HepG2 (cell line): ENCODE measurements around the gene PHEX. TPM values are rescaled to one million over a fixed set of nuclear protein-coding genes. Genes with fewer than 3 reads are reported as not detected.

Experiments
- ATAC-seq: fragments of 200-7000 bp; cut with Tn5 transposase; 3 replicates; pipeline ENCODE4 v1.9.1; 2020; ENCODE audit warnings: mild to moderate bottlenecking, moderate library complexity
- BruUV-seq: library from RNA; stranded (reverse); fragments of 400-500 nt; replicated peaks from 2 replicates; lab custom pipeline; 2021; lab: Mats Ljungman, UMichigan
- CTCF ChIA-PET: fragments of 300-600 bp; formaldehyde crosslinking; extraction: SDS; loops from one replicate; lab custom pipeline; 2021; ENCODE audit warnings: low total read pairs, inconsistent platforms, low intra/inter-chr PET ratio; lab: Yijun Ruan, JAX
- POLR2A ChIA-PET: fragments of 350-600 bp; sonication (Branson Sonifier 250); formaldehyde crosslinking; loops from one replicate; lab custom pipeline; 2020; ENCODE audit warnings: antibody characterized with exemption, inconsistent platforms; lab: Yijun Ruan, JAX
- DNase-seq: peaks from one replicate; pipeline ENCODE4 v3.0.0-alpha.2; 2015; ENCODE audit warnings: low spot score
- FAIRE-seq: peaks from 3 replicates; lab custom pipeline; 2011; peaks lifted over from hg19 to GRCh38; lab: Jason Lieb, UNC
- H2AFZ ChIP-seq: one replicate; pipeline ENCODE4 v1.6.1; 2011; ENCODE audit warnings: low read length, inconsistent platforms
- H3K27ac ChIP-seq: fragments of 300-600 bp; 3 replicates; pipeline ENCODE4 v1.8.0; 2011; ENCODE audit warnings: mixed run types, mild to moderate bottlenecking, mixed read lengths, low read length, inconsistent platforms; ENCODE audit not compliant: insufficient read depth; ENCODE audit errors: extremely low read length
- H3K27me3 ChIP-seq, 2 experiments: fragments of 200-600 bp in 1 of 2; 2 replicates in 1 of 2; 3 replicates in 1 of 2; pipeline versions ENCODE4 v1.6.0 to v1.8.0; 2011; ENCODE audit warnings: low read length in 2 of 2, mild to moderate bottlenecking in 2 of 2, moderate library complexity in 2 of 2, inconsistent platforms in 1 of 2; ENCODE audit not compliant: insufficient read depth in 2 of 2, control insufficient read depth in 1 of 2
- H3K36me3 ChIP-seq, 2 experiments: fragments of 200-600 bp in 1 of 2; replicated peaks in 1 of 2; 2 replicates in 1 of 2; 3 replicates in 1 of 2; pipeline versions ENCODE4 v1.5.1 to v1.8.0; 2011; ENCODE audit warnings: low read length in 2 of 2, inconsistent platforms in 1 of 2; ENCODE audit not compliant: insufficient read depth in 2 of 2, control insufficient read depth in 1 of 2
- H3K4me1 ChIP-seq: 2 replicates; pipeline ENCODE4 v1.5.1; 2012; ENCODE audit warnings: low read length, inconsistent platforms; ENCODE audit not compliant: insufficient read depth
- H3K4me2 ChIP-seq: 2 replicates; pipeline ENCODE4 v1.6.0; 2011; ENCODE audit warnings: low read depth, low read length, inconsistent platforms
- H3K4me3 ChIP-seq, 3 experiments: fragments of 200-600 bp in 1 of 3; sonication (generic), shearing (Covaris generic) in 1 of 3; replicated peaks in 1 of 3; 2 replicates each; pipeline ENCODE4 v1.5.1; 2011 to 2016; ENCODE audit warnings: low read length in 3 of 3, inconsistent platforms in 2 of 3, low read depth in 2 of 3, mild to moderate bottlenecking in 2 of 3, control low read depth in 1 of 3, mixed read lengths in 1 of 3; ENCODE audit not compliant: insufficient read depth in 1 of 3
- H3K79me2 ChIP-seq: one replicate; pipeline ENCODE4 v1.6.1; 2011; ENCODE audit warnings: low read length, inconsistent platforms; ENCODE audit not compliant: insufficient read depth
- H3K9ac ChIP-seq: 2 replicates; pipeline ENCODE4 v1.6.0; 2011; ENCODE audit warnings: mild to moderate bottlenecking, low read depth, low read length, inconsistent platforms; ENCODE audit not compliant: insufficient read depth
- H3K9me3 ChIP-seq: 2 replicates; pipeline ENCODE4 v1.5.1; 2012; ENCODE audit warnings: mild to moderate bottlenecking, low read length
- H4K20me1 ChIP-seq: 2 replicates; pipeline ENCODE4 v1.6.0; 2011; ENCODE audit warnings: inconsistent platforms, mild to moderate bottlenecking, low read length, moderate library complexity; ENCODE audit not compliant: insufficient read depth
- GPN1 ChIP-seq: sonication (generic); formaldehyde crosslinking; IDR thresholded peaks from 2 replicates; pipeline ENCODE4 v1.5.1; 2020; ENCODE audit warnings: missing genetic modification reagents, borderline replicate concordance
- HNRNPUL1 ChIP-seq: fragments of 200-400 bp; formaldehyde crosslinking; IDR thresholded peaks from 2 replicates; pipeline ENCODE4 v1.6.1; 2017; ENCODE audit warnings: low read depth, mild to moderate bottlenecking, low read length, moderate library complexity
- KLF6 ChIP-seq: IDR thresholded peaks from 2 replicates; pipeline ENCODE4 v1.8.0; 2016; ENCODE audit warnings: missing biosample characterization, missing genetic modification reagents
- NRL ChIP-seq: sonication (generic); formaldehyde crosslinking; IDR thresholded peaks from 2 replicates; pipeline ENCODE4 v1.5.0; 2020; ENCODE audit warnings: missing genetic modification reagents, mild to moderate bottlenecking, moderate library complexity, borderline replicate concordance
- ZNF354B ChIP-seq: sonication (generic); formaldehyde crosslinking; IDR thresholded peaks from 2 replicates; pipeline ENCODE4 v1.8.0; 2022; ENCODE audit warnings: mild to moderate bottlenecking, missing genetic modification reagents
- ZNF564 ChIP-seq: sonication (generic); formaldehyde crosslinking; IDR thresholded peaks from 2 replicates; pipeline ENCODE4 v1.8.1; 2023; ENCODE audit warnings: mild to moderate bottlenecking, missing genetic modification reagents
- ZNF574 ChIP-seq: sonication (generic); formaldehyde crosslinking; IDR thresholded peaks from 2 replicates; pipeline ENCODE4 v1.4.0; 2020; ENCODE audit warnings: missing genetic modification reagents
- ZNF609 ChIP-seq: sonication (generic); formaldehyde crosslinking; IDR thresholded peaks from 2 replicates; pipeline ENCODE4 v1.4.0; 2020; ENCODE audit warnings: mild to moderate bottlenecking, missing genetic modification reagents, borderline replicate concordance
- ZNF839 ChIP-seq: sonication (generic); formaldehyde crosslinking; IDR thresholded peaks from 2 replicates; pipeline ENCODE4 v1.4.0; 2020; ENCODE audit warnings: missing genetic modification reagents, mild to moderate bottlenecking, borderline replicate concordance
- WGBS: methylation state at CpG from one replicate; pipeline ENCODE4 v1.1.6; 2017; ENCODE audit warnings: low lambda C conversion rate; 5-methylcytosine and 5-hydroxymethylcytosine counted together
- in situ Hi-C: cut with HindIII; loops from 2 replicates; pipeline ENCODE4 v1.10.0; 2017; ENCODE audit warnings: low pct_unique_long_range_greater_than_20kb; ENCODE audit not compliant: extremely low pct_ligation_motif_present
- intact Hi-C: fragments of 100-400 bp; cut with micrococcal nuclease; formaldehyde crosslinking; loops from one replicate; pipeline ENCODE4 v1.10.0; 2022; ENCODE audit not compliant: unreplicated experiment
- polyA plus RNA-seq, 8 experiments: library from polyadenylated mRNA; depleted of rRNA in 3 of 8; stranded (reverse) in 7 of 8; unstranded in 1 of 8; fragments of >200 nt; fragmentation: Illumina TruSeq in 4 of 8; extraction: Trizol in 4 of 8; gene quantifications; 2 replicates each; pipeline versions ENCODE4 v1.2.1 to v1.2.3, GENCODE V29; 2011 to 2016; ENCODE audit warnings: low read depth in 4 of 8, missing spikeins in 1 of 8, mixed read lengths in 1 of 8; ENCODE audit not compliant: insufficient read depth in 1 of 8
- total RNA-seq, 5 experiments: library from RNA; depleted of rRNA; stranded (reverse); fragments of >200 nt; fragmentation: Illumina TruSeq; extraction: Trizol; gene quantifications; 2 replicates each; pipeline ENCODE4 v1.2.3, GENCODE V29; 2016; ENCODE audit warnings: low read depth in 1 of 5
- TF ChIP-seq, protein P1 (sequence below): IDR thresholded peaks from 2 replicates; pipeline ENCODE4 v1.6.1; 2016; ENCODE audit warnings: missing biosample characterization, missing genetic modification reagents, low read depth
- TF ChIP-seq, protein P2 (sequence below): sonication (generic); formaldehyde crosslinking; IDR thresholded peaks from 2 replicates; pipeline ENCODE4 v1.5.0; 2020; ENCODE audit warnings: missing genetic modification reagents
- TF ChIP-seq, protein P3 (sequence below): fragments of 450-650 bp; IDR thresholded peaks from 2 replicates; pipeline ENCODE4 v1.6.1; 2017; ENCODE audit warnings: mild to moderate bottlenecking

The PHEX gene
- total and polyA plus RNA-seq, 2 of the 13 experiments (the other 11 are each of a cell fraction or from before 2014, with no cell fraction given) = 0.01 to 0.27 TPM

DNA sequence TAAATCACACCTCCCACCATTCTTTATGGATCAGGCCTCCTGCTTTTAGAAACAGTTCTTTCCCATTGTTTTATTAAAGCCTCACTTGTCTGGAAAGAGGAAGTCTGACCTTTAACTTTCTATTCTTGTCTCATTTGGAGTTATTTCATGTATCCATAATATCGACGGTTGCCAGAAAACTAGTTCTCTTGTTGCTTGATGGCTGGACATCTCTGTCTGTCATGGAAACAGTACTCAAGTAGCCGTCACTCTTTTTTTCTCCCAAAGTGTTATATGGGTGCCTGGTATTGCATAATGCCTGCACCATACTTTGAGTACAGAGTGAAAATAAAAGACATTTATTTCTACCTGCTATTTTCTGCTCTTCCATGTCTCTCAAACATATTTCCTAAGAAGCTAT, 61.4 kb downstream of the PHEX start:
- intact Hi-C loops = no loop called here
- no peak overlapping the region for H3K4me2 ChIP-seq
- H4K20me1 ChIP-seq = no peaks in the 10 kb centered on the region
- ChIA-PET POLR2A (no interaction called here), CTCF (no interaction called here)
- no peaks in the 10 kb centered on the region for H3K9me3 ChIP-seq
- H3K4me3 ChIP-seq = no peak overlapping the region
- BruUV-seq = no TSS peak
- ATAC-seq = no peak
- no peaks in the 10 kb centered on the region for H3K27me3 ChIP-seq
- WGBS = 82% methylated on average over 3 of the region's 3 CpGs
- no peak overlapping the region for H2AFZ ChIP-seq
- FAIRE-seq = no peak
- H3K27ac ChIP-seq = no peak overlapping the region
- DNase-seq = no peak
- H3K36me3 ChIP-seq = no peaks in the 10 kb centered on the region
- in situ Hi-C loops = no loop called here
- no peaks in the 10 kb centered on the region for H3K79me2 ChIP-seq
- H3K4me1 ChIP-seq = no peaks in the 10 kb centered on the region
- H3K9ac ChIP-seq = no peak overlapping the region
- TF ChIP-seq ZNF564 (CRISPR knock-in tag) = no peak
- TF ChIP-seq NRL = no peak
- TF ChIP-seq, protein P1, sequence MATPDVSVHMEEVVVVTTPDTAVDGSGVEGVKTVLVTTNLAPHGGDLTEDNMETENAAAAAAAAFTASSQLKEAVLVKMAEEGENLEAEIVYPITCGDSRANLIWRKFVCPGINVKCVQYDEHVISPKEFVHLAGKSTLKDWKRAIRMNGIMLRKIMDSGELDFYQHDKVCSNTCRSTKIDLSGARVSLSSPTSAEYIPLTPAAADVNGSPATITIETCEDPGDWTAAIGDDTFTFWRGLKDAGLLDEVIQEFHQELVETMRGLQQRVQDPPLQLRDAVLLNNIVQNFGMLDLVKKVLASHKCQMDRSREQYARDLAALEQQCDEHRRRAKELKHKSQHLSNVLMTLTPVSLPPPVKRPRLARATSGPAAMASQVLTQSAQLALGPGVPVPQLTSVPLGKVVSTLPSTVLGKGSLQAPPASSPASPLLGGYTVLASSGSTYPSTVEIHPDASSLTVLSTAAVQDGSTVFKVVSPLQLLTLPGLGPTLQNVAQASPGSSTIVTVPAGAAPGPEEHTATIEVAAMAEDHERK (CRISPR knock-in tag) = no peak
- no peak for TF ChIP-seq KLF6 (CRISPR knock-in tag)
- TF ChIP-seq ZNF574 (CRISPR knock-in tag) = no peak
- TF ChIP-seq ZNF609 (CRISPR knock-in tag) = no peak
- TF ChIP-seq, protein P2, sequence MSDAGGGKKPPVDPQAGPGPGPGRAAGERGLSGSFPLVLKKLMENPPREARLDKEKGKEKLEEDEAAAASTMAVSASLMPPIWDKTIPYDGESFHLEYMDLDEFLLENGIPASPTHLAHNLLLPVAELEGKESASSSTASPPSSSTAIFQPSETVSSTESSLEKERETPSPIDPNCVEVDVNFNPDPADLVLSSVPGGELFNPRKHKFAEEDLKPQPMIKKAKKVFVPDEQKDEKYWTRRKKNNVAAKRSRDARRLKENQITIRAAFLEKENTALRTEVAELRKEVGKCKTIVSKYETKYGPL = no peak
- TF ChIP-seq GPN1 (CRISPR knock-in tag) = no peak
- TF ChIP-seq, protein P3, sequence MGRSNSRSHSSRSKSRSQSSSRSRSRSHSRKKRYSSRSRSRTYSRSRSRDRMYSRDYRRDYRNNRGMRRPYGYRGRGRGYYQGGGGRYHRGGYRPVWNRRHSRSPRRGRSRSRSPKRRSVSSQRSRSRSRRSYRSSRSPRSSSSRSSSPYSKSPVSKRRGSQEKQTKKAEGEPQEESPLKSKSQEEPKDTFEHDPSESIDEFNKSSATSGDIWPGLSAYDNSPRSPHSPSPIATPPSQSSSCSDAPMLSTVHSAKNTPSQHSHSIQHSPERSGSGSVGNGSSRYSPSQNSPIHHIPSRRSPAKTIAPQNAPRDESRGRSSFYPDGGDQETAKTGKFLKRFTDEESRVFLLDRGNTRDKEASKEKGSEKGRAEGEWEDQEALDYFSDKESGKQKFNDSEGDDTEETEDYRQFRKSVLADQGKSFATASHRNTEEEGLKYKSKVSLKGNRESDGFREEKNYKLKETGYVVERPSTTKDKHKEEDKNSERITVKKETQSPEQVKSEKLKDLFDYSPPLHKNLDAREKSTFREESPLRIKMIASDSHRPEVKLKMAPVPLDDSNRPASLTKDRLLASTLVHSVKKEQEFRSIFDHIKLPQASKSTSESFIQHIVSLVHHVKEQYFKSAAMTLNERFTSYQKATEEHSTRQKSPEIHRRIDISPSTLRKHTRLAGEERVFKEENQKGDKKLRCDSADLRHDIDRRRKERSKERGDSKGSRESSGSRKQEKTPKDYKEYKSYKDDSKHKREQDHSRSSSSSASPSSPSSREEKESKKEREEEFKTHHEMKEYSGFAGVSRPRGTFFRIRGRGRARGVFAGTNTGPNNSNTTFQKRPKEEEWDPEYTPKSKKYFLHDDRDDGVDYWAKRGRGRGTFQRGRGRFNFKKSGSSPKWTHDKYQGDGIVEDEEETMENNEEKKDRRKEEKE = no peak
- TF ChIP-seq HNRNPUL1 = no peak
- no peak for TF ChIP-seq ZNF354B (CRISPR knock-in tag)
- TF ChIP-seq ZNF839 (CRISPR knock-in tag) = no peak
